HG03280 (cell line): ENCODE measurements around the gene OSBPL10.
"Not testable (repeated sequence)": the region's sequence is repeated elsewhere in the genome, so short reads cannot be mapped to it uniquely, and the experiment has no call there.

Source experiments
- ATAC-seq: cut with Tn5 transposase; IDR thresholded peaks from one replicate; pipeline ENCODE4 v1.9.1; 2021; ENCODE audit warnings: mild to moderate bottlenecking, moderate library complexity; ENCODE audit not compliant: unreplicated experiment

Gene OSBPL10

GRCh38 chr3:31895471-31895870, 85.6 kb downstream of the OSBPL10 start:
- no peak for ATAC-seq

- ATAC-seq = no peak
These were observed 88.0 kb downstream of the OSBPL10 start for GRCh38 chr3:31892916-31893573.

- no peak for ATAC-seq
These were observed 88.6 kb downstream of the OSBPL10 start for GRCh38 chr3:31892500-31892899.

GRCh38 chr3:31891876-31892455, 89.1 kb downstream of the OSBPL10 start:
- ATAC-seq = no peak

- ATAC-seq = no peak
These were observed 90.2 kb downstream of the OSBPL10 start for GRCh38 chr3:31890742-31891469.

GRCh38 chr3:31890007-31890406, 91.1 kb downstream of the OSBPL10 start:
- no peak for ATAC-seq

GRCh38 chr3:31885235-31885634, 95.8 kb downstream of the OSBPL10 start:
- ATAC-seq = no peak

- no peak for ATAC-seq
These were observed 96.8 kb downstream of the OSBPL10 start for GRCh38 chr3:31884251-31884650.

GRCh38 chr3:31882895-31883294, 98.2 kb downstream of the OSBPL10 start:
- no peak for ATAC-seq

- ATAC-seq = no peak
These were observed 98.6 kb downstream of the OSBPL10 start for GRCh38 chr3:31882431-31882830.

- no peak for ATAC-seq
These were observed 100.5 kb downstream of the OSBPL10 start for GRCh38 chr3:31880482-31881078.

GRCh38 chr3:31880020-31880419, 101.0 kb downstream of the OSBPL10 start:
- no peak for ATAC-seq

GRCh38 chr3:31879365-31879764, 101.7 kb downstream of the OSBPL10 start:
- no peak for ATAC-seq

- ATAC-seq = no peak
These were observed 102.7 kb downstream of the OSBPL10 start for GRCh38 chr3:31878231-31878838.

GRCh38 chr3:31876331-31876730, 104.7 kb downstream of the OSBPL10 start:
- no peak for ATAC-seq

- no peak for ATAC-seq
These were observed 105.6 kb downstream of the OSBPL10 start for GRCh38 chr3:31875437-31875836.

GRCh38 chr3:31873254-31873820, 107.7 kb downstream of the OSBPL10 start:
- no peak for ATAC-seq

GRCh38 chr3:31871939-31872507, 109.0 kb downstream of the OSBPL10 start:
- no peak for ATAC-seq

- ATAC-seq = not testable (repeated sequence)
These were observed 111.0 kb downstream of the OSBPL10 start for GRCh38 chr3:31870111-31870510.

GRCh38 chr3:31868236-31868635, 112.8 kb downstream of the OSBPL10 start:
- ATAC-seq = no peak
